MCF 10A (cell line): ENCODE data around the gene TPX2. TPM values are rescaled to one million over a fixed set of nuclear protein-coding genes. Genes with fewer than 3 reads are reported as not detected.

Experiments
- BruUV-seq: library from RNA; stranded (reverse); fragments of 400-500 nt; replicated peaks from 2 replicates; lab custom pipeline; 2021; lab: Mats Ljungman, UMichigan
- CTCF ChIA-PET: fragments of 300-600 bp; sonication (Branson Sonifier 250); formaldehyde crosslinking; extraction: SDS; loops from one replicate; lab custom pipeline; 2021; ENCODE audit warnings: antibody characterized with exemption, inconsistent platforms; lab: Yijun Ruan, JAX
- POLR2A ChIA-PET: fragments of 300-600, 350-650 bp; sonication (Branson Sonifier 250); formaldehyde crosslinking; extraction: SDS; loops from one replicate; lab custom pipeline; 2020; ENCODE audit warnings: antibody characterized with exemption, inconsistent platforms; lab: Yijun Ruan, JAX
- DNase-seq: peaks from one replicate; pipeline ENCODE4 v3.0.0-alpha.2; 2018; ENCODE audit not compliant: unreplicated experiment
- H3K27ac Mint-ChIP-seq: one replicate; pipeline ENCODE4 v1.8.0; 2022; ENCODE audit warnings: mild to moderate bottlenecking, low read depth, mixed read lengths; ENCODE audit not compliant: unreplicated experiment
- H3K27me3 Mint-ChIP-seq: one replicate; pipeline ENCODE4 v1.8.0; 2022; ENCODE audit warnings: mixed read lengths; ENCODE audit not compliant: insufficient read depth, unreplicated experiment
- H3K36me3 Mint-ChIP-seq: one replicate; pipeline ENCODE4 v1.8.0; 2022; ENCODE audit warnings: mild to moderate bottlenecking, moderate library complexity, mixed read lengths; ENCODE audit not compliant: insufficient read depth, unreplicated experiment
- H3K4me1 Mint-ChIP-seq: one replicate; pipeline ENCODE4 v1.8.0; 2022; ENCODE audit warnings: mixed read lengths; ENCODE audit not compliant: insufficient read depth, unreplicated experiment
- H3K4me3 Mint-ChIP-seq: one replicate; pipeline ENCODE4 v1.8.0; 2022; ENCODE audit warnings: mild to moderate bottlenecking, moderate library complexity, mixed read lengths; ENCODE audit not compliant: unreplicated experiment
- H3K9me3 Mint-ChIP-seq: one replicate; pipeline ENCODE4 v1.8.0; 2022; ENCODE audit warnings: mixed read lengths; ENCODE audit not compliant: unreplicated experiment
- intact Hi-C: fragments of 100-400 bp; cut with micrococcal nuclease; formaldehyde crosslinking; loops from 2 replicates; pipeline ENCODE4 v1.14.1; 2022
- total RNA-seq: library from RNA; stranded (reverse); gene quantifications from 2 replicates; pipeline ENCODE4 v1.2.3, GENCODE V29; 2022
- TF ChIP-seq, protein P1 (sequence below): fragments of 200-600 bp; IDR thresholded peaks from one replicate; pipeline ENCODE4 v1.8.0; 2022; ENCODE audit warnings: antibody characterized with exemption, mild to moderate bottlenecking; ENCODE audit not compliant: unreplicated experiment

The TPX2 gene
- total RNA-seq, 1 experiment from 2014 or later = 79.6 TPM

DNA sequence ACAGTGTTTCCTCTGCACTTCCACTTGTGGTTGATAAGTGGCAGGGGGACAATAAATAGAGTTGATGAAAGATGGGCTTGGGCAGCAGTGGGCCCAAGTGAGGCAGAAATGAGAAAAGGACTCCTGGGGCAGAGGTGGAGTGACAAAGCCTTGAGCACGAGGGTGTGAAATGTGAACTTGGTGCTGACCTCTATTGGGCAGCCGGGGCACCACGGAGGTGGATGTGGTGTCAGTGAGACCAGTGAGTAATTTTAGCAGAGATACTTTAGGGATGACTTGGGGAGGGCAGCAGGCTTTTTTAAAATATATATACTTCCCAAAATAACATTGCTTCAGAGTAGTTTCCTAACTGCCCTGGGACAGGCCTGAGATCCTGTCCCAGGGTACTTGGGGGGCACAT is 49.5 kb downstream of the TPX2 start:
- BruUV-seq = no TSS peak
- Mint-ChIP-seq H3K4me3 (no peak overlapping the region), H3K9me3 (no peaks in the 10 kb centered on the region), H3K36me3 (peaks cover 23% of the 10 kb centered on the region), H3K27me3 (no peaks in the 10 kb centered on the region), H3K4me1 (no peaks in the 10 kb centered on the region), H3K27ac (no peak overlapping the region)
- TF ChIP-seq, protein P1, sequence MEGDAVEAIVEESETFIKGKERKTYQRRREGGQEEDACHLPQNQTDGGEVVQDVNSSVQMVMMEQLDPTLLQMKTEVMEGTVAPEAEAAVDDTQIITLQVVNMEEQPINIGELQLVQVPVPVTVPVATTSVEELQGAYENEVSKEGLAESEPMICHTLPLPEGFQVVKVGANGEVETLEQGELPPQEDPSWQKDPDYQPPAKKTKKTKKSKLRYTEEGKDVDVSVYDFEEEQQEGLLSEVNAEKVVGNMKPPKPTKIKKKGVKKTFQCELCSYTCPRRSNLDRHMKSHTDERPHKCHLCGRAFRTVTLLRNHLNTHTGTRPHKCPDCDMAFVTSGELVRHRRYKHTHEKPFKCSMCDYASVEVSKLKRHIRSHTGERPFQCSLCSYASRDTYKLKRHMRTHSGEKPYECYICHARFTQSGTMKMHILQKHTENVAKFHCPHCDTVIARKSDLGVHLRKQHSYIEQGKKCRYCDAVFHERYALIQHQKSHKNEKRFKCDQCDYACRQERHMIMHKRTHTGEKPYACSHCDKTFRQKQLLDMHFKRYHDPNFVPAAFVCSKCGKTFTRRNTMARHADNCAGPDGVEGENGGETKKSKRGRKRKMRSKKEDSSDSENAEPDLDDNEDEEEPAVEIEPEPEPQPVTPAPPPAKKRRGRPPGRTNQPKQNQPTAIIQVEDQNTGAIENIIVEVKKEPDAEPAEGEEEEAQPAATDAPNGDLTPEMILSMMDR = no peak
- POLR2A ChIA-PET = interaction anchor here (1.1 kb wide), 1 partner anchor 49 kb away, joined by 3 read pairs; the partner anchor contains the start of gene TPX2
- CTCF ChIA-PET = interaction anchor here (0.6 to 1.2 kb wide), 7 partner anchors 20 to 243 kb away, joined by 3 to 5 read pairs (median 3); no protein-coding TSS in a partner anchor
- peak; percentile 16 for DNase-seq
- intact Hi-C loops = loop anchor here (5.0 kb wide), 1 partner anchor 61 kb away; no protein-coding TSS in a partner anchor

DNA sequence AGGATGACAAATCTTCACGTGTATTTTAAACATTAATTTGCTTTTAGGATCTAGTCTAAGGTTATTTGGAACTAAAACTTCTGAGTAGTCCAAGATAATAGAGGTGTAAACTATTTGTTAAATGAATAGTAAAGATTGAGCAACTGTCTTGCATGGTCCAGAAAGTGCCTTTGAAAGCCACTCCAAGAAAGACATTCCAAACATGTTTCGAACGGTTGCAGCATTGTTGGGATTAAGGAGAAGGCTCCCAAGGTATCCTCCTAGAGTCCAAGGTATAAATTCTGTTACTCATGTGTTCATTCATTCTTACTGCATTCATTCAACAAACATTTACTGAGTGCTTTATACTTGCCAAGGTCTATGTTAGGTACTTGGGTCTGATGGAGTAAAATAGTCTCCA is 51.3 kb downstream of the TPX2 start:
- Mint-ChIP-seq H3K4me3 (no peak overlapping the region), H3K9me3 (no peaks in the 10 kb centered on the region), H3K4me1 (no peaks in the 10 kb centered on the region), H3K36me3 (peaks cover 29% of the 10 kb centered on the region), H3K27me3 (no peaks in the 10 kb centered on the region), H3K27ac (no peak overlapping the region)
- DNase-seq = no peak
- TF ChIP-seq, protein P1 = no peak
- intact Hi-C loops = no loop called here
- POLR2A ChIA-PET = interaction anchor here (1.1 kb wide), 1 partner anchor 52 kb away, joined by 3 read pairs; no protein-coding TSS in a partner anchor
- no TSS peak for BruUV-seq
- CTCF ChIA-PET = no interaction called here

DNA sequence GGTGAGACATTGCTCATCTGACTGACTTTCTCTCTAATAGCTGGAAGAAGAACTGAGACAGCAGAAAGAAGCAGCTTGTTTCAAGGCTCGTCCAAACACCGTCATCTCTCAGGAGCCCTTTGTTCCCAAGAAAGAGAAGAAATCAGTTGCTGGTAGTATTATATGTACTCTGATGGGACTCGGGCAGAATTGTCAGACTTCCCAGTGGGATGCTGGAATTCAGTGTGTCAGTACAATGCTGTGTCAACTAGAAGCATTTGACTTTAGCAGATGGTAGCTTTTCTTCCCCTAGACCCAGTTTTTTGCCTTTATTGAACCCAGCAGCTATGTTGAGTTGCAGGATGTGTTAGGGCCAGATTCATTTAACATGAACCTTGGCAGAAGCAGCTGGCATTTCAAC is 58.3 kb downstream of the TPX2 start:
- DNase-seq = no peak
- ChIA-PET POLR2A (interaction anchor here (0.6 to 1.7 kb wide), 2 partner anchors 16 to 83 kb away, joined by 3 to 4 read pairs; no protein-coding TSS in a partner anchor), CTCF (interaction anchor here (0.5 to 0.7 kb wide), 2 partner anchors 11 to 54 kb away, joined by 3 read pairs; no protein-coding TSS in a partner anchor)
- no peaks in the 10 kb centered on the region for H3K27me3 Mint-ChIP-seq
- no peaks in the 10 kb centered on the region for H3K9me3 Mint-ChIP-seq
- no TSS peak for BruUV-seq
- peaks cover 63% of the 10 kb centered on the region for H3K36me3 Mint-ChIP-seq
- H3K4me1 Mint-ChIP-seq = no peaks in the 10 kb centered on the region
- intact Hi-C loops = no loop called here
- H3K4me3 Mint-ChIP-seq = no peak overlapping the region
- TF ChIP-seq, protein P1 = no peak
- H3K27ac Mint-ChIP-seq = no peak overlapping the region

DNA sequence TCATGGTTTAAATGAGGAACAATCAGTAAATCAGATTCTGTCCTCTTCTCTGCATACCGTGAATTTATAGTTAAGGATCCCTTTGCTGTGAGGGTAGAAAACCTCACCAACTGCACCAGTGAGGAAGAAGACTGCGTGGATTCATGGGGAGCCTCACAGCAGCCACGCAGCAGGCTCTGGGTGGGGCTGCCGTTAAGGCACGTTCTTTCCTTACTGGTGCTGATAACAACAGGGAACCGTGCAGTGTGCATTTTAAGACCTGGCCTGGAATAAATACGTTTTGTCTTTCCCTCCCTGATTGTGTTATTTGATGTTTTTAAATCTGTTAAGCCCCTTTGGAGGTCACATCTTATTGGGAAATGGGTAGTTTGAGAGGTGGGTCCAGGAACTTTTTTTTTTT is 62.4 kb downstream of the TPX2 start:
- Mint-ChIP-seq H3K36me3 (peaks cover 61% of the 10 kb centered on the region), H3K9me3 (no peaks in the 10 kb centered on the region), H3K4me1 (no peaks in the 10 kb centered on the region), H3K27me3 (no peaks in the 10 kb centered on the region), H3K4me3 (no peak overlapping the region), H3K27ac (no peak overlapping the region)
- ChIA-PET CTCF (no interaction called here), POLR2A (no interaction called here)
- TF ChIP-seq, protein P1 = no peak
- no peak for DNase-seq
- intact Hi-C loops = no loop called here
- no TSS peak for BruUV-seq
